Bronchial epithelial cell (primary cell): ENCODE data around the gene CYRIA. TPM values are rescaled to one million over a fixed set of nuclear protein-coding genes. Genes with fewer than 3 reads are reported as not detected.
A peak's percentile ranks its signal among the peaks of the same experiment; 100 is the strongest.

Experiments
- DNase-seq: peaks from one replicate; pipeline ENCODE4 v3.0.0-alpha.2; 2010; ENCODE audit warnings: low read depth
- FAIRE-seq: peaks from 2 replicates; lab custom pipeline; 2011; peaks lifted over from hg19 to GRCh38; lab: Jason Lieb, UNC
- H3K27me3 ChIP-seq: 2 replicates; pipeline ENCODE4 v1.5.1; 2011; ENCODE audit warnings: low read length; ENCODE audit not compliant: control insufficient read depth, insufficient read depth
- H3K36me3 ChIP-seq: 2 replicates; pipeline ENCODE4 v1.5.1; 2011; ENCODE audit warnings: low read length; ENCODE audit not compliant: control insufficient read depth, insufficient read depth
- H3K4me3 ChIP-seq: 2 replicates; pipeline ENCODE4 v1.5.1; 2011; ENCODE audit warnings: mild to moderate bottlenecking, low read depth, low read length, control low read depth
- CTCF ChIP-seq: IDR thresholded peaks from 2 replicates; pipeline ENCODE4 v1.5.1; 2011; ENCODE audit warnings: mild to moderate bottlenecking, moderate library complexity, low read length, control low read depth, inconsistent platforms; ENCODE audit not compliant: insufficient read depth, severe bottlenecking
- total RNA-seq: library from RNA; depleted of rRNA; stranded (reverse); fragments of >200 nt; gene quantifications from 2 replicates; pipeline ENCODE4 v1.2.1, GENCODE V29; 2014

CYRIA gene
- total RNA-seq, 1 donor from 2014 or later: 0.79 TPM

- DNase-seq (no peak), FAIRE-seq (no peak)
- TF ChIP-seq CTCF: no peak
- no peaks in the 10 kb centered on the region for H3K27me3 ChIP-seq
- no peaks in the 10 kb centered on the region for H3K36me3 ChIP-seq
- H3K4me3 ChIP-seq: no peak overlapping the region
These were observed 14.7 kb upstream of the CYRIA start for GRCh38 chr2:16680304-16680703.

- no peak for TF ChIP-seq CTCF
- DNase-seq: no peak
- no peak for FAIRE-seq
- H3K4me3 ChIP-seq: no peak overlapping the region
- H3K36me3 ChIP-seq: no peaks in the 10 kb centered on the region
- no peaks in the 10 kb centered on the region for H3K27me3 ChIP-seq
These were observed 13.3 kb upstream of the CYRIA start for GRCh38 chr2:16678964-16679363.

GRCh38 chr2:16677875-16678274 is 12.2 kb upstream of the CYRIA start:
- FAIRE-seq (no peak), DNase-seq (no peak)
- TF ChIP-seq CTCF: no peak
- H3K27me3 ChIP-seq: no peaks in the 10 kb centered on the region
- no peaks in the 10 kb centered on the region for H3K36me3 ChIP-seq
- no peak overlapping the region for H3K4me3 ChIP-seq

- no peaks in the 10 kb centered on the region for H3K27me3 ChIP-seq
- DNase-seq (no peak), FAIRE-seq (no peak)
- H3K36me3 ChIP-seq: no peaks in the 10 kb centered on the region
- no peak overlapping the region for H3K4me3 ChIP-seq
- TF ChIP-seq CTCF: no peak
These were observed 10.1 kb upstream of the CYRIA start for GRCh38 chr2:16675781-16676180.

- Histone ChIP-seq H3K27me3 (no peaks in the 10 kb centered on the region), H3K36me3 (no peaks in the 10 kb centered on the region), H3K4me3 (no peak overlapping the region)
- DNase-seq: peak; percentile 18
- no peak for FAIRE-seq
- TF ChIP-seq CTCF: no peak
These were observed 8.5 kb upstream of the CYRIA start for GRCh38 chr2:16674154-16674553.

- FAIRE-seq (no peak), DNase-seq (peak; percentile 44)
- TF ChIP-seq CTCF: no peak
- no peaks in the 10 kb centered on the region for H3K36me3 ChIP-seq
- H3K27me3 ChIP-seq: no peaks in the 10 kb centered on the region
- no peak overlapping the region for H3K4me3 ChIP-seq
These were observed 6.1 kb upstream of the CYRIA start for GRCh38 chr2:16671760-16672159.
